Fibroblast of lung (primary cell): ENCODE data around the gene ADARB1. TPM values are rescaled to one million over a fixed set of nuclear protein-coding genes. Genes with fewer than 3 reads are reported as not detected.

ENCODE experiments used
- DNase-seq, 2 donors: peaks; one replicate each; pipeline versions ENCODE4 v3.0.0 to v3.0.0-alpha.2; 2010; ENCODE audit warnings: low read depth in 2 of 2
- H2AFZ ChIP-seq: 2 replicates; pipeline ENCODE4 v1.5.1; 2012; ENCODE audit warnings: low read length, control low read depth, inconsistent platforms
- H3K27ac ChIP-seq: 2 replicates; pipeline ENCODE4 v1.5.1; 2011; ENCODE audit warnings: low read length, control low read depth; ENCODE audit not compliant: insufficient read depth
- H3K27me3 ChIP-seq: 2 replicates; pipeline ENCODE4 v1.5.1; 2011; ENCODE audit warnings: mild to moderate bottlenecking, low read length; ENCODE audit not compliant: control insufficient read depth, insufficient read depth
- H3K36me3 ChIP-seq: 2 replicates; pipeline ENCODE4 v1.5.1; 2011; ENCODE audit warnings: low read length; ENCODE audit not compliant: control insufficient read depth, insufficient read depth
- H3K4me1 ChIP-seq: 2 replicates; pipeline ENCODE4 v1.5.1; 2011; ENCODE audit warnings: low read length; ENCODE audit not compliant: control insufficient read depth, insufficient read depth; ENCODE audit errors: extremely low read depth
- H3K4me2 ChIP-seq: 2 replicates; pipeline ENCODE4 v1.5.1; 2011; ENCODE audit warnings: low read length, control low read depth; ENCODE audit not compliant: insufficient read depth; ENCODE audit errors: extremely low read depth
- H3K4me3 ChIP-seq, 4 experiments: fragments of 200-600 bp in 1 of 4; sonication (generic) in 1 of 4; replicated peaks in 1 of 4; 2 replicates each; pipeline ENCODE4 v1.5.1; 2011 to 2016; ENCODE audit warnings: low read length in 4 of 4, low read depth in 3 of 4, mild to moderate bottlenecking in 3 of 4, control low read depth in 2 of 4, inconsistent platforms in 1 of 4, mixed read lengths in 1 of 4; ENCODE audit not compliant: insufficient read depth in 1 of 4; ENCODE audit errors: control extremely low read depth in 1 of 4
- H3K79me2 ChIP-seq: 2 replicates; pipeline ENCODE4 v1.5.1; 2012; ENCODE audit warnings: mild to moderate bottlenecking, low read length, inconsistent platforms; ENCODE audit not compliant: control insufficient read depth, insufficient read depth
- H3K9ac ChIP-seq: 2 replicates; pipeline ENCODE4 v1.5.1; 2011; ENCODE audit warnings: mild to moderate bottlenecking, low read length, control low read depth; ENCODE audit not compliant: insufficient read depth
- H3K9me3 ChIP-seq: 2 replicates; pipeline ENCODE4 v1.5.1; 2012; ENCODE audit warnings: low read depth, low read length; ENCODE audit not compliant: control insufficient read depth, insufficient read depth
- H4K20me1 ChIP-seq: 2 replicates; pipeline ENCODE4 v1.5.1; 2011; ENCODE audit warnings: low read length; ENCODE audit not compliant: control insufficient read depth, insufficient read depth; ENCODE audit errors: extremely low read depth
- EZH2 ChIP-seq: IDR thresholded peaks from 2 replicates; pipeline ENCODE4 v1.5.1; 2012; ENCODE audit warnings: low read length, control low read depth, mild to moderate bottlenecking; ENCODE audit errors: missing control alignments
- polyA plus RNA-seq, 2 donors: library from polyadenylated mRNA; depleted of rRNA in 1 of 2; stranded (reverse) in 1 of 2; unstranded in 1 of 2; fragments of >200 nt; gene quantifications; 2 replicates each; pipeline ENCODE4 v1.2.1, GENCODE V29; 2011 to 2012; ENCODE audit warnings: missing spikeins in 1 of 2
- total RNA-seq: library from RNA; depleted of rRNA; stranded (reverse); fragments of >200 nt; gene quantifications from 2 replicates; pipeline ENCODE4 v1.2.1, GENCODE V29; 2014
- TF ChIP-seq, protein P1 (sequence below), 2 donors: IDR thresholded peaks in 1 of 2; conservative IDR thresholded peaks in 1 of 2; 1 replicate in 1 of 2; 2 replicates in 1 of 2; pipeline ENCODE4 v1.5.1; 2011 to 2012; ENCODE audit warnings: low read length in 2 of 2, control low read depth in 1 of 2, inconsistent platforms in 1 of 2, low read depth in 1 of 2, mild to moderate bottlenecking in 1 of 2

The ADARB1 gene
- total and polyA plus RNA-seq, 2 donors (not counting 1 experiment from before 2014, with no cell fraction given), result 20.2 to 25.3 TPM

- Histone ChIP-seq H3K4me3 (no peak overlapping the region), H3K27me3 (peaks cover 29% of the 10 kb centered on the region), H3K9ac (no peak overlapping the region), H3K9me3 (no peaks in the 10 kb centered on the region), H3K27ac (no peak overlapping the region), H3K79me2 (no peaks in the 10 kb centered on the region), H2AFZ (no peak overlapping the region), H3K4me2 (no peak overlapping the region), H3K4me1 (no peaks in the 10 kb centered on the region), H3K36me3 (no peaks in the 10 kb centered on the region), H4K20me1 (no peaks in the 10 kb centered on the region)
- TF ChIP-seq EZH2, result peak; percentile 46
- TF ChIP-seq, protein P1, sequence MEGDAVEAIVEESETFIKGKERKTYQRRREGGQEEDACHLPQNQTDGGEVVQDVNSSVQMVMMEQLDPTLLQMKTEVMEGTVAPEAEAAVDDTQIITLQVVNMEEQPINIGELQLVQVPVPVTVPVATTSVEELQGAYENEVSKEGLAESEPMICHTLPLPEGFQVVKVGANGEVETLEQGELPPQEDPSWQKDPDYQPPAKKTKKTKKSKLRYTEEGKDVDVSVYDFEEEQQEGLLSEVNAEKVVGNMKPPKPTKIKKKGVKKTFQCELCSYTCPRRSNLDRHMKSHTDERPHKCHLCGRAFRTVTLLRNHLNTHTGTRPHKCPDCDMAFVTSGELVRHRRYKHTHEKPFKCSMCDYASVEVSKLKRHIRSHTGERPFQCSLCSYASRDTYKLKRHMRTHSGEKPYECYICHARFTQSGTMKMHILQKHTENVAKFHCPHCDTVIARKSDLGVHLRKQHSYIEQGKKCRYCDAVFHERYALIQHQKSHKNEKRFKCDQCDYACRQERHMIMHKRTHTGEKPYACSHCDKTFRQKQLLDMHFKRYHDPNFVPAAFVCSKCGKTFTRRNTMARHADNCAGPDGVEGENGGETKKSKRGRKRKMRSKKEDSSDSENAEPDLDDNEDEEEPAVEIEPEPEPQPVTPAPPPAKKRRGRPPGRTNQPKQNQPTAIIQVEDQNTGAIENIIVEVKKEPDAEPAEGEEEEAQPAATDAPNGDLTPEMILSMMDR (conservative IDR thresholded peaks at IDR 0.05 in 1 of 2, IDR thresholded peaks at IDR 0.05 in 1 of 2; ENCODE audit: low read depth in 1 of 2, low read length in 2 of 2), result no peak
- no peak for DNase-seq
These were observed 159.7 kb downstream of the ADARB1 start for GRCh38 chr21:45234127-45234526.

GRCh38 chr21:45234965-45235364 is 160.6 kb downstream of the ADARB1 start:
- Histone ChIP-seq H3K9me3 (no peaks in the 10 kb centered on the region), H3K4me1 (no peaks in the 10 kb centered on the region), H3K27ac (no peak overlapping the region), H3K27me3 (peaks cover 29% of the 10 kb centered on the region), H3K36me3 (no peaks in the 10 kb centered on the region), H3K4me2 (no peak overlapping the region), H3K4me3 (no peak overlapping the region), H3K9ac (no peak overlapping the region), H2AFZ (no peak overlapping the region), H3K79me2 (no peaks in the 10 kb centered on the region), H4K20me1 (no peaks in the 10 kb centered on the region)
- DNase-seq, result no peak
- no peak for TF ChIP-seq EZH2
- TF ChIP-seq, protein P1 (conservative IDR thresholded peaks at IDR 0.05 in 1 of 2, IDR thresholded peaks at IDR 0.05 in 1 of 2; ENCODE audit: low read depth in 1 of 2, low read length in 2 of 2), result no peak

GRCh38 chr21:45235488-45235887 is 161.1 kb downstream of the ADARB1 start:
- no peak for DNase-seq
- Histone ChIP-seq H3K9me3 (no peaks in the 10 kb centered on the region), H3K4me3 (no peak overlapping the region), H3K79me2 (no peaks in the 10 kb centered on the region), H3K9ac (no peak overlapping the region), H2AFZ (no peak overlapping the region), H3K36me3 (no peaks in the 10 kb centered on the region), H3K4me2 (no peak overlapping the region), H3K27ac (no peak overlapping the region), H3K27me3 (peaks cover 29% of the 10 kb centered on the region), H4K20me1 (no peaks in the 10 kb centered on the region), H3K4me1 (no peaks in the 10 kb centered on the region)
- no peak for TF ChIP-seq EZH2
- TF ChIP-seq, protein P1 (conservative IDR thresholded peaks at IDR 0.05 in 1 of 2, IDR thresholded peaks at IDR 0.05 in 1 of 2; ENCODE audit: low read depth in 1 of 2, low read length in 2 of 2), result no peak
